Measurements from ENCODE around the gene KEL. TPM values are rescaled to one million over a fixed set of nuclear protein-coding genes. Genes with fewer than 3 reads are reported as not detected.

The KEL gene, protein sequence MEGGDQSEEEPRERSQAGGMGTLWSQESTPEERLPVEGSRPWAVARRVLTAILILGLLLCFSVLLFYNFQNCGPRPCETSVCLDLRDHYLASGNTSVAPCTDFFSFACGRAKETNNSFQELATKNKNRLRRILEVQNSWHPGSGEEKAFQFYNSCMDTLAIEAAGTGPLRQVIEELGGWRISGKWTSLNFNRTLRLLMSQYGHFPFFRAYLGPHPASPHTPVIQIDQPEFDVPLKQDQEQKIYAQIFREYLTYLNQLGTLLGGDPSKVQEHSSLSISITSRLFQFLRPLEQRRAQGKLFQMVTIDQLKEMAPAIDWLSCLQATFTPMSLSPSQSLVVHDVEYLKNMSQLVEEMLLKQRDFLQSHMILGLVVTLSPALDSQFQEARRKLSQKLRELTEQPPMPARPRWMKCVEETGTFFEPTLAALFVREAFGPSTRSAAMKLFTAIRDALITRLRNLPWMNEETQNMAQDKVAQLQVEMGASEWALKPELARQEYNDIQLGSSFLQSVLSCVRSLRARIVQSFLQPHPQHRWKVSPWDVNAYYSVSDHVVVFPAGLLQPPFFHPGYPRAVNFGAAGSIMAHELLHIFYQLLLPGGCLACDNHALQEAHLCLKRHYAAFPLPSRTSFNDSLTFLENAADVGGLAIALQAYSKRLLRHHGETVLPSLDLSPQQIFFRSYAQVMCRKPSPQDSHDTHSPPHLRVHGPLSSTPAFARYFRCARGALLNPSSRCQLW
- total RNA-seq (10 to 100 TPM in 1 of 2 donors, under 1 TPM in 1; 0.42 to 81.0 TPM), polyA plus RNA-seq (under 1 TPM; 0.18 to 0.31 TPM)

- Histone ChIP-seq H3K9me3 (ENCODE audit: control insufficient read depth in 4 of 4, low read length in 3 of 4) (no peaks in the 10 kb centered on the region), H3K27ac (ENCODE audit: low read depth in 1 of 2, low read length in 2 of 2) (no peak within 1 kb of the TSS), H3K4me1 (ENCODE audit: control insufficient read depth in 4 of 4, insufficient read depth in 4 of 4, low read length in 3 of 4) (no peaks in the 10 kb centered on the region), H3K9ac (ENCODE audit: low read depth in 1 of 2, low read length in 2 of 2) (no peak within 1 kb of the TSS), H3K4me3 (ENCODE audit: low read depth in 1 of 3, low read length in 3 of 3) (no peak within 1 kb of the TSS), H3K27me3 (ENCODE audit: control insufficient read depth in 4 of 4, insufficient read depth in 4 of 4, low read length in 3 of 4) (no peaks in the 10 kb centered on the region), H3K36me3 (ENCODE audit: control insufficient read depth in 4 of 4, insufficient read depth in 3 of 4, low read depth in 1 of 4, low read length in 3 of 4) (no peaks in the 10 kb centered on the region)
- peak; percentile 79 for DNase-seq (ENCODE audit: low spot score)
- WGBS, result 60% methylated on average over 9 of the region's 9 CpGs
- TF ChIP-seq HNF4A (conservative IDR thresholded peaks at IDR 0.05) (no peak), FOXA1 (IDR thresholded peaks at IDR 0.05) (no peak), EGR1 (IDR thresholded peaks at IDR 0.05; ENCODE audit: low read depth in 2 of 2) (no peak), TAF1 (conservative IDR thresholded peaks at IDR 0.05) (no peak), FOXA2 (IDR thresholded peaks at IDR 0.05) (no peak), RAD21 (IDR thresholded peaks at IDR 0.05) (no peak), GABPA (IDR thresholded peaks at IDR 0.05 in 1 of 2, conservative IDR thresholded peaks at IDR 0.05 in 1 of 2) (no peak), RXRA (IDR thresholded peaks at IDR 0.05) (no peak), JUND (IDR thresholded peaks at IDR 0.05) (no peak), YY1 (IDR thresholded peaks at IDR 0.05) (no peak), CTCF (IDR thresholded peaks at IDR 0.05; ENCODE audit: low read depth, low read length, missing input control) (no peak), MAX (IDR thresholded peaks at IDR 0.05) (no peak), SP1 (IDR thresholded peaks at IDR 0.05) (no peak), NR2F2 (IDR thresholded peaks at IDR 0.05) (no peak), HNF4G (IDR thresholded peaks at IDR 0.05) (no peak)
- TF ChIP-seq, protein P1, sequence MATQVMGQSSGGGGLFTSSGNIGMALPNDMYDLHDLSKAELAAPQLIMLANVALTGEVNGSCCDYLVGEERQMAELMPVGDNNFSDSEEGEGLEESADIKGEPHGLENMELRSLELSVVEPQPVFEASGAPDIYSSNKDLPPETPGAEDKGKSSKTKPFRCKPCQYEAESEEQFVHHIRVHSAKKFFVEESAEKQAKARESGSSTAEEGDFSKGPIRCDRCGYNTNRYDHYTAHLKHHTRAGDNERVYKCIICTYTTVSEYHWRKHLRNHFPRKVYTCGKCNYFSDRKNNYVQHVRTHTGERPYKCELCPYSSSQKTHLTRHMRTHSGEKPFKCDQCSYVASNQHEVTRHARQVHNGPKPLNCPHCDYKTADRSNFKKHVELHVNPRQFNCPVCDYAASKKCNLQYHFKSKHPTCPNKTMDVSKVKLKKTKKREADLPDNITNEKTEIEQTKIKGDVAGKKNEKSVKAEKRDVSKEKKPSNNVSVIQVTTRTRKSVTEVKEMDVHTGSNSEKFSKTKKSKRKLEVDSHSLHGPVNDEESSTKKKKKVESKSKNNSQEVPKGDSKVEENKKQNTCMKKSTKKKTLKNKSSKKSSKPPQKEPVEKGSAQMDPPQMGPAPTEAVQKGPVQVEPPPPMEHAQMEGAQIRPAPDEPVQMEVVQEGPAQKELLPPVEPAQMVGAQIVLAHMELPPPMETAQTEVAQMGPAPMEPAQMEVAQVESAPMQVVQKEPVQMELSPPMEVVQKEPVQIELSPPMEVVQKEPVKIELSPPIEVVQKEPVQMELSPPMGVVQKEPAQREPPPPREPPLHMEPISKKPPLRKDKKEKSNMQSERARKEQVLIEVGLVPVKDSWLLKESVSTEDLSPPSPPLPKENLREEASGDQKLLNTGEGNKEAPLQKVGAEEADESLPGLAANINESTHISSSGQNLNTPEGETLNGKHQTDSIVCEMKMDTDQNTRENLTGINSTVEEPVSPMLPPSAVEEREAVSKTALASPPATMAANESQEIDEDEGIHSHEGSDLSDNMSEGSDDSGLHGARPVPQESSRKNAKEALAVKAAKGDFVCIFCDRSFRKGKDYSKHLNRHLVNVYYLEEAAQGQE (IDR thresholded peaks at IDR 0.05), result no peak
- TF ChIP-seq, protein P2, sequence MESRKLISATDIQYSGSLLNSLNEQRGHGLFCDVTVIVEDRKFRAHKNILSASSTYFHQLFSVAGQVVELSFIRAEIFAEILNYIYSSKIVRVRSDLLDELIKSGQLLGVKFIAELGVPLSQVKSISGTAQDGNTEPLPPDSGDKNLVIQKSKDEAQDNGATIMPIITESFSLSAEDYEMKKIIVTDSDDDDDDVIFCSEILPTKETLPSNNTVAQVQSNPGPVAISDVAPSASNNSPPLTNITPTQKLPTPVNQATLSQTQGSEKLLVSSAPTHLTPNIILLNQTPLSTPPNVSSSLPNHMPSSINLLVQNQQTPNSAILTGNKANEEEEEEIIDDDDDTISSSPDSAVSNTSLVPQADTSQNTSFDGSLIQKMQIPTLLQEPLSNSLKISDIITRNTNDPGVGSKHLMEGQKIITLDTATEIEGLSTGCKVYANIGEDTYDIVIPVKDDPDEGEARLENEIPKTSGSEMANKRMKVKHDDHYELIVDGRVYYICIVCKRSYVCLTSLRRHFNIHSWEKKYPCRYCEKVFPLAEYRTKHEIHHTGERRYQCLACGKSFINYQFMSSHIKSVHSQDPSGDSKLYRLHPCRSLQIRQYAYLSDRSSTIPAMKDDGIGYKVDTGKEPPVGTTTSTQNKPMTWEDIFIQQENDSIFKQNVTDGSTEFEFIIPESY (IDR thresholded peaks at IDR 0.05), result no peak
- TF ChIP-seq, protein P3, sequence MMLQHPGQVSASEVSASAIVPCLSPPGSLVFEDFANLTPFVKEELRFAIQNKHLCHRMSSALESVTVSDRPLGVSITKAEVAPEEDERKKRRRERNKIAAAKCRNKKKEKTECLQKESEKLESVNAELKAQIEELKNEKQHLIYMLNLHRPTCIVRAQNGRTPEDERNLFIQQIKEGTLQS (IDR thresholded peaks at IDR 0.05), result no peak
Measured at GRCh38 chr7:142961973-142962926, at the start of gene KEL. Gene KEL, minus strand, starts transcription at chr7:142962363. Its CDS starts 157 bp downstream, at chr7:142962206.

Measured in liver (tissue), 9 donors.